GM21526 (cell line): Measurements from ENCODE around the gene GRK5.

Source experiments
- ATAC-seq: cut with Tn5 transposase; IDR thresholded peaks from one replicate; pipeline ENCODE4 v1.9.1; 2021; ENCODE audit warnings: moderate library complexity; ENCODE audit not compliant: unreplicated experiment, low FRiP score

Gene GRK5

GRCh38 chr10:119333146-119333792 is 125.9 kb downstream of the GRK5 start:
- ATAC-seq, result no peak

GRCh38 chr10:119335671-119336353 is 128.4 kb downstream of the GRK5 start:
- ATAC-seq, result no peak

GRCh38 chr10:119336599-119336998 is 129.2 kb downstream of the GRK5 start:
- ATAC-seq, result no peak

- ATAC-seq, result no peak
Observed at GRCh38 chr10:119337223-119337622, 129.9 kb downstream of the GRK5 start.

GRCh38 chr10:119337796-119338432 is 130.5 kb downstream of the GRK5 start:
- ATAC-seq, result no peak

GRCh38 chr10:119339109-119339508 is 131.7 kb downstream of the GRK5 start:
- ATAC-seq, result no peak

GRCh38 chr10:119340893-119341458 is 133.6 kb downstream of the GRK5 start:
- ATAC-seq, result no peak

GRCh38 chr10:119341459-119342301 is 134.3 kb downstream of the GRK5 start:
- no peak for ATAC-seq

- no peak for ATAC-seq
Observed at GRCh38 chr10:119342335-119342734, 135.0 kb downstream of the GRK5 start.

GRCh38 chr10:119343011-119343601 is 135.7 kb downstream of the GRK5 start:
- no peak for ATAC-seq

- ATAC-seq, result no peak
Observed at GRCh38 chr10:119344381-119344780, 137.0 kb downstream of the GRK5 start.

GRCh38 chr10:119346095-119346832 is 138.9 kb downstream of the GRK5 start:
- ATAC-seq, result no peak

- no peak for ATAC-seq
Observed at GRCh38 chr10:119347181-119347974, 140.0 kb downstream of the GRK5 start.

GRCh38 chr10:119348106-119348505 is 140.7 kb downstream of the GRK5 start:
- ATAC-seq, result no peak

GRCh38 chr10:119348516-119349240 is 141.3 kb downstream of the GRK5 start:
- no peak for ATAC-seq

- ATAC-seq, result no peak
Observed at GRCh38 chr10:119349341-119349740, 142.0 kb downstream of the GRK5 start.

GRCh38 chr10:119349937-119350501 is 142.6 kb downstream of the GRK5 start:
- ATAC-seq, result no peak
